Activated CD8-positive, alpha-beta memory T cell treated with anti-CD3 and anti-CD28 coated beads, Interleukin-2, amount 50 U/mL, for 4 hours (primary cell): ENCODE data around the gene PLVAP.

ENCODE experiments used
- DNase-seq: peaks from one replicate; pipeline ENCODE4 v3.0.0-alpha.2; 2020

PLVAP gene

DNA sequence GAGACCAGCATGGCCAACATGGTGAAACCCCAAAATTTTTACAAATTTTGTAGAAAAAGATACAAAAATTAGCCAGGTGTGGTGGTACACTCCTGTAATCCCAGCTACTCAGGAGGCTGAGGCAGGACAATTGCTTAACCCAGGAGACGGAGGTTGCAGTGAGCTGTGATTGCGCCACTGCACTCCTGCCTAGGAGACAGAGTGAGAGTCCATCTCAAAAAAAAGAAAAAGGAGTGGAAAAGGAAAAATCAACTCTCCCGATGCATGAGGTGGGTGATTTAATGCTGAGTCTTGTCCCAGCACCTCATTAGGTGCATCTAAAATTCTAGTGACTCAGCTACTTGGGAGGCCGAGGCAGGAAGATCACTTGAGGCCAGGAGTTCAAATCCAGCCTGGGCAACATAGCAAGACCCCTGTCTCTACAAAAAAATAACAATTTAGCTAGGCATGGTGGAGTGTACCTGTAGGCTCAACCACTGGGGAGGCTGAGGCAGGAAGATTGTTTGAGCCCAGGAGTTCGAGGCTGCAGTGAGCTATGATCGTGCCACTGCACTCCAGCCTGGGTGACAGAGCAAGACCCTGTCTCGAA, 20.0 kb downstream of the PLVAP start:
- DNase-seq, result no peak

DNA sequence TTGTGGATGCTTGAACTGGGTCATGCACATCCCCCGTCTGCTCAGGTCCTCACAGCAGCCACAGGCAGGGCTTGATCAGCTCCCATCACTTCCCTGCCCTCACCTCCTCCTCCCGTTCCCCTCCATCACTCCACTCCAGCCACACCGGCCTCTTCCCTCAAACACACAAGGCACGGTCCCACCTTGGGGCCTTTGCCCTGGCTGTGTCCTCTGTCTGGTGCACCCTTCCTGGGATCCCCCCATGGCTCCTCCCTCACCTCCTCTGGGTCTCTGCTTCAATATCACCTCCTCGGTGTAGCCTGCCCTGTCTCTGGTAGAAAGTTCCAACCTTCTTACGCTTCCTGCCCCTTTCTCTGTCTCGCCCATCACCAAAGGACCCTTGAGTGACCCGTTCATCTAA, 23.8 kb downstream of the PLVAP start:
- no peak for DNase-seq

DNA sequence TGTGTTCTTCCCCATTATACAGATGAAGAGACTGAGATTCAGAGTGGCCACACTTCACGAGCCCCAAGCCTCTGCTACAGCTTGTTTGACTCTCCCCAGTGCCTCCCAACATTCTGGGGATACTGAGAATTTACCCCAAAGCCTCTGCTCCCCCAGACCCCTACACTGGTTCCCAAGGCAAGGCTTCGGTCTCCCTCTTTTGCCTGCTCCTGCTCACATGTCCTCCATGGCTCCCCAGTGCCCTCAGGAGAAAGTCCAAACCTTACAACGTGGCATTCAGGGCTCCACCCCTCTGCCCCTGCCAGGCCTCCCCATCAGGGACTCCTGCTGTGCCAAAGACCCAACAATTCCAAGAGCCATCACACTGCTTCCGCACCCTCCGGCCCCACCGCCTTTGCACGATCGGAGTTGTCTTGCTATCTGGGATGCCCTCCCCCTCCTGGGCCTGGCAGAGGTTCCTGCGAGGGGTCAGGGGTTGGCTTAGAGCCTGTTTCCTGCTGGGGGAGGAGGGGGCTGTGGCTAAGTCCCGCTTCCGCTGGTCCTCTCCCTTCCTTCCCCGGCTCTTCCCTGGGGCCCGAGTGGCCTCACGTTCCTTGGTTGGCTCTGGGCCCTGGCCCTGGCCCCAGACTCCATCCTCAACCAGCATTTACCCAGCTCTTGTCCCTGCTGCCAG, 24.4 kb downstream of the PLVAP start:
- no peak for DNase-seq

DNA sequence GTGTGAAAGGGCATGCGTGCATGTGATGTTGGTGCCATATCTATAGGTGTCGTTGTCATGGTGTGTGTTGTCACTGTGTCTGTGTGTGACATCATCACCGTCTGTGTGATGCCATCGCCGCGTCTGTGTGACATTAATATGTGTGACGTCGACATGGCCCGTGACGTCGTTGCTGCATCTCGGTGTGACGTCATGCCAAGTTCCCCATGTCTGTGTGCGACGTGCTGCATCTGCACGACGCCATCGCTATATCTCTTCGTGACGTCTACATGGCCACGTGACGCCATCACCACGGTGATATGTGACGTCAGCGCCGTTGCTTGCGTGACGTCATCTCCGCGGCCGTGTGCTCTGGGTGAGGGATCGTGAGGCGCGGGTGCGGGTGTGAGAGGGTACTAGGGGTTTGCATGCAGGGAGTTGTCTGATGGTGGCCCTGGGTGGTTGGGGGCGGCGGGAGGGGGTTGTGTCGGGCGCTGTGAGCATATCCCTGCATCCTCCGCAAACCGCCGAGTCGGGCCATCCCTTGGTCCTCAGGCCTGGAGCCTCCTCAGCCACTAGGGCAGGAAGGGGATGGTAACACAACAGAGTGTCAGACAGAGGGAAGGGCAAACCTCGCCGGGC, 25.2 kb downstream of the PLVAP start:
- DNase-seq, result no peak

DNA sequence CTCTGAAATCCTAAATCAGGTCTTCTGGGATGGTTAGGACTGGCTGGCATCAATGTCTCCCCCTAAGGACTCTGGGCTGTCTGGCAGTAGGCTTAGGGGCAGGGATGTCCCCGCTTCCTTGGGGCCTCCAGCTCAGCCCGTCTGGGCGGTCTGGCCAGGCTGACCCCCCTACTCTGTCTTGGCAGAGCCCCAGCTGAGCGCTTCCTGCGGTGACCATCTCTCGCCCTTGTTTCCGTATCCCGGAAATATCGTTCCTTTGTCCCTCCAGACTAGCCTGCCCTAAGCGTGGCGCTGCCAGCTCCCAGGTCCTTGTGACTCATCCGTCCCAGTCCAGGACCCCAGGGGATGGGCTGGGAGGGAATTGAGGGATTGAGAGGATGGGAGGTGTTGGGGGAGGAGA, 28.4 kb downstream of the PLVAP start:
- no peak for DNase-seq

DNA sequence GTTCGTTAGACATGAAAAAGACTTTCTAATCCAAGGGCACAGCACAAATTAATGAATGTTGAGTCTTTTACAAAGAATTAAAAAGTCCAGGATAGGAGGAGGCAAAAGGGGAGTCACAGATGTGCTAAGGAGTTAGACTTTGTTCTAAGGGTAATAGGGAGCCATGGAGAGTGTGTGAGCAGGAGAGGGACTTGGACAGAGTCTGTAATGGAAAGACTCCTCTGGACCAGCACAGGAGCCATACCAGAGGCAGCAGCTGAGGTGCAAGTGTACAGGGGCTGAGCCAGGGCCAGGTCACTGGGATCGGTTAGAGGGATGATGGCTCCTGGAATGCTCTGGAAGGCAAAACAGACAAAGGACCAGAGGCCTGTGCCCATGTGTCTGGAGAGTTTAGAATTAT, 29.3 kb downstream of the PLVAP start:
- no peak for DNase-seq

DNA sequence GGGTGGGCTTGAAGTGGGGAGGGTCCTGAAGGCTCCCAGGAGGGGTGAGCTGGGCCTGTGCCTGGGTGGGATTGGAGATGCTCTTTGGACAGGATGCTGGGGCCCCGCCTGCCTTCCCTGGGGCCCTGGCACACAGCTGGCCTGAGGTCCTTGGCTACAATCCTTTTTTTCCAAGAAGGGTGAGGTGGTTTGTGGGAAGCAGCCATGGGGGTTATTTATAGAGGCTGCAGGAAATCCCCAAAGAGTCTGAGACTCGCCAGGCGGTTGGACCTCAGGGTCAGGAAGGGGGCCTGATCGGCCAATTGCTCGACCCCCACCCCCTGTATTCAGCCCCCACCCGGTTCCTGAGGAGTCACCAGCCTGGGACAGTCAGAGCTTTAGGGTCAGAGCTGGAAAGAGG, 29.8 kb downstream of the PLVAP start:
- no peak for DNase-seq

DNA sequence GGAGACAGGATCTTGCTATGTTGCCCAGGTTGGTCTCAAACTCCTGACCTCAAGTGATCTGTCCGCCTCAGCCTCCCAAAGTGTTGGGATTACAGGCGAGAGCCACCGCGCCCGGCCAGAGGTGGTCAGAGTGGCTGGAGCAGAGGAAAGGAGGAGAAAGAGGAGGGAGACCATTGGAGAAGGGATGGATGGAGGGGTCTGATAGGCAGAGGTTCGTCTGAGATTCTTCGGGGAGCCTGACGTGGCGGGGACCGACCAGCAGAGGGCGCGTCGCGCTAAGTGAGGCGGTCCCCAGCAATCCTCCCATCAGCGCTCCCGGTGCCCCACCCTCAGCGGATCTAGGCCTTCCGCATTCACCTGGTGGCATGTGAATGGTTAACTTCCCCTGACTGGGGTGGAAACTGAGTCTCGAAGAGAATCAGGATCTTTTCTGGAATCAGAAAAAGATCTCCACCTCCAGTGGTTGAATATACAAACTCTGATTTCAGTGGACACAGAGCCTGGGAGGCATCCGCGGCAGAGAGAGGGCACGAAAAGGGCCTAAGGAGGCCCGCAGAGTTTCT, 31.0 kb downstream of the PLVAP start:
- peak; percentile 79 for DNase-seq

DNA sequence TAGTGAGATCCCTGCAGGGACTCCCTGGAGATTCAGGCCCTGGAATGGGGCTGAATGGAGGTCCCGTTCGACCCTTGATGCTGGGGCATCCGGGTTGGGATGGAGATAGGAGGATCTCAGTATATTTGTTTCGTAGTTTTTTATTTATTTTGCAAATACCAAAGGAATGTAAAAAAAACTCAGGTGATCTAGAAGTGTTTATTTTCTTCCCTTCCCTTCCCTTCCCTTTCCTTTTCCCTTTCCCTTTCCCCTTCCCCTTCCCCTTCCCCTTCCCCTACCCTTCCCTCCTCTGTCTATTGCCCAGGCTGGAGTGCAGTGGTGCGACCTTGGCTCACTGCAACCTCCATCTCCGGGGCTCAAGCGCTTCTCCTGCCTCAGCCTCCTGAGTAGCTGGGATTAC, 35.3 kb downstream of the PLVAP start:
- DNase-seq, result no peak

DNA sequence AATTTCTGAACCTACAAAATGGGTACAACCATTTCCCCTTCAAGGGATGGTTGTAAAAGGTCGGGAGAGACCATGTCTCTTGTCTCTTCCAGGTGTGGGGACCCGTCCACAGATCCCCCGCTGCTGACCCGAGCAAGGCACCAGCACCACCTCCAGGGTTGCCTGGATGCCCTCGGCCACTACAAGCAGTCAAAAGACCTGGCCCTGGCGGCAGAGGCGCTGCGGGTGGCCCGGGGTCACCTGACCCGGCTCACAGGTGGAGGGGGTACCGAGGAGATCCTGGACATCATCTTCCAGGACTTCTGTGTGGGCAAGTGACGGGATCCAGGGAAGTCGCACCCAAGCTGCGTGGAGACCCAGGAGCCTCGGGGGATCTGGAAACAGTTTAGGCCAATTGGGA, 35.8 kb downstream of the PLVAP start:
- DNase-seq, result no peak

DNA sequence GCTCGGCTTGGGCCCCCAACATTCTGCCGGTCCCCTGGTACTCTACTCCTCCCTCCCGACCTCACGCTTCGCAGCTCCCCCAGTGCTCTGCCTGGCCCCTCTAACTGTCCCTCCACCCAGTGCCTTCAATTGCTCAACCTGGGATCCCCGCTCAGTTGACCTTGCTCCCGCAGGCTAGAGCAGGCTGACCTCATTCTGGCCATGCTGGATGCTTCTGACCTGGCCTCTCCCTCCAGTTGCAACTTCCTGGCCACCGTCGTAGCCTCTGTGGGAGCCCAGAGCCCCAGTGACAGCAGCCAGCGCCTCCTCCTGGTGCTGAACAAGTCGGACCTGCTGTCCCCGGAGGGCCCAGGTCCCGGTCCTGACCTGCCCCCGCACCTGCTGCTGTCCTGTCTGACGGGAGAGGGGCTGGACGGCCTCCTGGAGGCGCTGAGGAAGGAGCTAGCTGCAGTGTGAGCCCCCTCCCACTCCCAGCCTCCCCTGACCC, 36.2 kb downstream of the PLVAP start:
- DNase-seq, result no peak

DNA sequence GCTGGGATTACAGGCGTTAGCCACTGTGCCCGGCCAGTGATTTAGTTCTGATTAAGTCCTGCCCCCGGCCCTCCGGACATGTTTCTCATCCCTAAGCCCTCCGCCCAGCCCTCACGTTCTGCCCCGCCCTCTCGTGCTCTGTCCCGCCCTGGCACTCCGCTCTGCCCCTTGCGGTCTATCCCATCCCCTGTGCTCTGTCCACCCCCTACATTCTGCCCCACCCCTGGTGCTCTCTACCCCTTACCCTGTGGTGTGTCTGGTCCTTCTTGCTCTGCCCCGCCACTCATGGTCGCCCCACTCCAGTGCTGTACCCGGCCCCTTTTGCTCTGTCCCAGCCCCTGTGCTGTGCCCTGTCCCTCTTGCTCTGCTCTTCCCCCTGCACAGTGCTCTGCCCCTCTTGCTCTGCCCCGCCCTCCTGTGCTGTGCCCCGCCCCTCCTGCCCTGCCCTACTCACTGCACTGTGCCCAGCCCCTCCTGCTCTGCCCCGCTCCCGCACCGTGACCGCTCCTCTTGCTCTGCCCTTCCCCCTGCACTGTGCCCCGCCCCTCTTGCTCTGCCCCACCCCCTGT, 36.8 kb downstream of the PLVAP start:
- no peak for DNase-seq

DNA sequence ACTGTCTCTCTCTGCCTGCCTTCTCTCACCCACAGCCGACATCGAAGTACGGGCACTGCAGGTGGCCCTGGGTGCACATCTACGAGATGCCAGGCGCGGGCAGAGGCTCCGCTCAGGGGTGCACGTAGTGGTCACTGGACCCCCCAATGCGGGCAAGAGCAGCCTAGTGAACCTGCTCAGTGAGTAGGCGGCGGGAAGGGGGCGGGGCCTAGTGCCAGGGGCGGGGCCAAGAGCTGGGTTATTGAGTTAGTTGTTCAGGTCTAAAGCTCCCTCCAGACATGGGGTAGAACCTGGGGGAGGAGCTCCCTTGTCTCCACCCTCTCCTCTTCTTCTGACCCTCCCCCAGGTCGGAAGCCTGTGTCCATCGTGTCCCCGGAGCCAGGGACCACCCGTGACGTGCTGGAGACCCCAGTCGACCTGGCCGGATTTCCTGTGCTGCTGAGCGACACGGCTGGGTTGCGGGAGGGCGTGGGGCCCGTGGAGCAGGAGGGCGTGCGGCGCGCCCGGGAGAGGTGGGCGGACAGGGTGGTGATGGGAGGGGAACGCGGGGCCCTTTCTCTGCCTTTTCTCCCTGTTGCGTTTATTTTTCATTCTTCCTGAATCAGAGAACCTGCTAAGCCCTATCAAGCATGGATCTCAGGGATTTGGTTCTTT, 37.9 kb downstream of the PLVAP start:
- no peak for DNase-seq

DNA sequence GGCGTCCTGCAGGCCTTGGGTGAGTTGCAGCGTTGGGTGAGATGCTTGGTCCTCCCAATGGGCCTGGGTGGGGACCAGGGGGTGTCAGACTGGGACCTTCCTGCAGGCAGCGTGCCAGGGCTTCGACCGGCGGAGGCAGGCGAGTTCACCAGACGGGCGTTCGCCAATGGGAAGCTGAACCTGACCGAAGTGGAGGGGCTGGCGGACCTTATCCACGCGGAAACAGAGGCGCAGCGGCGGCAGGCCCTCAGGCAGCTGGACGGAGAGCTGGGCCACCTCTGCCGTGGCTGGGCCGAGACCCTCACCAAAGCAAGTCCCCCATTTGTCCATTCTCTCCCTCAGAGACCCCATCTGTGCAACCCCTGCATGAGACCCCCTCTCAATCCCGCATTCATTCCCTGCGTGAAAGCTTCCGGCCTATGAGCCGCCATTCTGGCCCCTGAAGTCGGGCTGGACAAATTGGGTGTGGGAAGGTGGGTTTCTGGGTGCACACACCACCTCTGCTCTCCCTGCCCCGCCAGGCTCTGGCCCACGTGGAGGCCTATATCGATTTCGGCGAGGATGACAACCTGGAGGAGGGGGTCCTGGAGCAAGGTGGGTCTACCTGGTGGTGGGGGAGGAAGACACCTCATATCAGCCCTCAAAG, 38.6 kb downstream of the PLVAP start:
- no peak for DNase-seq

DNA sequence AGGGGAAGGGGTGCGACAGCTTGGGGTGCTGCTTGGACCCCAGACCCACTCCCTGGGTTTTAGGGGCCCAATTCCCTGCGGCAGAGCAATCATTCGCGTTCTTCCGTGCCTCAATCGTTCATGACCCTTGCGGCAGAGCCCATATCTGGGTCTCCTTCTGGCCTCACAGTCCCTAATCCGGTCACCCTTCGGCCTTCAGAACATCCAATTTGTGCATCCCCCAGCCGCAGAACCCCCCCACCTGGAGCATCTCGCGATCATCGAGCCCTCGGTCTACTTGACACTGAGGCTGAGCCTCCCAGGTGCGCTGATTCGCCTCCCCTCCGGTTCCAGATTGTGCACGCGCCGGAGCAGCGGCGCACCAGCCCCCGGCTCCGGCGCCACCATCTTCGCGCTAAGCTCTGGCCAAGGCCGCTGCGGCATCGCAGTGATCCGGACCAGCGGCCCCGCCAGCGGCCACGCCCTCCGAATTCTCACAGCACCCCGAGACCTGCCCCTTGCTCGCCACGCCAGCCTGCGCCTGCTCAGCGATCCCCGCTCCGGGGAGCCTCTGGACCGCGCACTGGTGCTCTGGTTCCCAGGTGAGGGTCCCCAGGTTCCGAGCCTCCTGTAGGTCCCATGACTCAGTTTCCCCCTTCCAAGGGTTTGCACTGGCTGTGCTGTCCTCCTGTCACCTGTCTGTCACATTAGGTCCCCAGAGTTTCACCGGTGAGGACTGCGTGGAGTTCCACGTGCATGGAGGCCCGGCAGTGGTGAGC, 39.3 kb downstream of the PLVAP start:
- peak; percentile 38 for DNase-seq

DNA sequence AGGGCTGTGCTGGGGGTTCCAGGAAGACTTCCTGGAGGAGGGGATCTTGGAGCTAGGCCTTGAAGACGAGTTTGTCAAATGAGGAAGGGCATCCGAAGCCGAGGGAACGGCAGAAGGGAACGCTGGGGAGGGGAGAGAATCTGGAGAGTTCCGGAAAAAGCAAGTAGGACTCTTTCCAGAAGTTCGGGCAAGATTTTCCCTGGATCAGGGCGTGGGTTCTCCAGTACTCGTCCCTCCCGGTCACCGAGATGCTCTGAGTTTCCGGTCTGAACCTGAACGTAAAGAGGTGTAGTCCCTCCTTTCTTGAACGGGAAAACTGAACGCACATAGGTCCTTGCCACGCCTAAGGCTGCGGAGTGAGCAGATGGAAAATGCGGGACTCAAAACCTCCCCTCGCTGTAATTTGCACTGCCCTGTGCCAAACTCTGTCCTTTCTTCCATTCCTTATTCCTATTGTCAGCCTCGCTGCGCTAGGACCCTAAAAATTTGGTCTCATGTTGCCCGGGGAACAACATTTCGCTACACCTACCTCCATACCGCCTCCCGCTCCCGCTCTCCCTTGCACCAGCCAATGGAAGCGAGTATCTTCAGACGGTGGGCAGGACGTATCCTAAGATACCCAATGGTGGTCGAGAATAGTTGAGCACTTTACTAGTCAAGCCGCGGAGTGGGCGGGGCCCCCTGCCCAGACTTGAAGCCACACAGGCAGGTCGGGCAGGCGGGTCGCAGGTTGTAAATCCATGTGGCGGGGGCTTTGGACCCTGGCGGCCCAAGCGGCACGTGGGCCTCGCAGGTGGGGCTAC, 40.1 kb downstream of the PLVAP start, which contains the start of gene GTPBP3:
GTPBP3 (plus strand) TSS at position 682 of the 803 bp plus-strand sequence; CDS start at position 741, 59 bp downstream.
- peak; percentile 96 for DNase-seq

DNA sequence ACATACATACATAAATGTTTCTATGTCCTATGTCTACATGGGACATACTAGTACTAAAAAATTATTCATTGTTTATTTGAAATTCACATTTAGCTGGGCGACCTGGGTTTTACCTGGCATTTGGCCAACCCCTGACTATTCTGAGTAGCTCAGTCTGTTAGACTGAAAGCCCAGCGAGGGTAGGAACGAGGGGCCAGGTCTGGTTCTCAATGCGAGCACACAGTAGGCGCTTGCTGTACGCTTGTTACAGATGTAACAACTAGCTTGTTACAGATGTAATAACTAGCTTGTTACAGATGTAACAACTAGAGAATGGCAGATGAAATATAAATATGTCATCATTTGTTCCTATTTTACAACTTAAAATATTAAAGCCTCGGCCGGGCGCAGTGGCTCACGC, 41.6 kb downstream of the PLVAP start:
- DNase-seq, result no peak

DNA sequence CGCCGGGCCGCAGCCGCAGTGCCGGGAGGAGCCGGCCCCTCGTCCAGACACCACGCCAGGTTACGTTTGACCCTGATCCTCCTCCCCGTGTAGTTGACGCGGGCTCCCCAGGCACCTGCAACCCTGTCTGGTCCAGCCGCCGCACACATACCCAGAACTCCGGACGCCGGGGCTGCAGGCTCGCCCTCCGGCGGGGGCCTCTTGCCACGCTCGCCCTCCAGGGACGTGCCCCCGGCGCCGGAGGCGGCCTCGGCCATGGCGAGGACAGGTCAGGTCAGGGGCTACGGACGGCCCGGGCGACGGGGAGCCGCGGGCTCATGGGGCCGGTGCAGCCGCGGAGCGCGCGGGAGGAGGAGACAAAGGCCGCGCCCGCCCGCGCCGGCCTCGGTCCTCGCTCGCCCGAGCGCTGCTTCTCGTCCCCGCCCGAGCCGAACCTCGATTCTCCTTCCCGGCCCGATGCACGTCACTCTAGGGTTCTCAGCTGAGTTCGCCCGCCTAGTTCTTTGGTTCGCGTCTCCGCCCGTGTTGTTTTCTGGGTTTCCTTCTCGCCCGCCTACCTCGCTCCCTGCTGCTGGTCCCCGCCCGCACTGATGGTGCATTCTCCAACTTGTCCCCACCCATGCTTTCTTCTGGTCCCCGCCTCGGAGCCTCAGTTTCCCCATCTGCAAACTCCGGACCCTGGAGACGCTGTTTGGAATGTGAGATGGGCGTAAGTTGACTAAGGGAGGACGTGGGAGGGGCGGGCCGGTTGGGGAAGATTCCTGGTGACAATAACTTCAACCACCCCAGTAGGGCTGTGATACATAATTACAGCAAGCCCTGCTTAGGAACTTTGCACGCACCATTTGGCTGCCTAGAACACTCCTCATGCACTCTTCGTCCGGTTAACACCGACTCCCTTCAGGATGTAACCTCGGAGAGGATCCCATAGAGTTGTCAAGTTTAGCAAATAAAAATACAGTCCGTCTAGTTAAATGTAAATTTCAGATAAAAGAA, 42.4 kb downstream of the PLVAP start, which contains the start of gene ANO8:
ANO8 (minus strand) TSS at position 442 of the 996 bp plus-strand sequence; CDS start at position 257, 185 bp downstream.
- DNase-seq, result peak; percentile 96
